Osteoblast (primary cell): ENCODE measurements around the gene RBPJ. TPM values are rescaled to one million over a fixed set of nuclear protein-coding genes. Genes with fewer than 3 reads are reported as not detected.

ENCODE experiments used
- DNase-seq: peaks from one replicate; pipeline ENCODE4 v3.0.0; 2011; ENCODE audit warnings: low spot score, mixed read lengths; ENCODE audit not compliant: insufficient read length; ENCODE audit errors: missing footprints
- H2AFZ ChIP-seq: 2 replicates; pipeline ENCODE4 v1.6.0; 2011; ENCODE audit warnings: mild to moderate bottlenecking, low read length
- H3K27ac ChIP-seq: 2 replicates; pipeline ENCODE4 v1.5.1; 2011; ENCODE audit warnings: mild to moderate bottlenecking, low read depth, low read length, moderate library complexity
- H3K27me3 ChIP-seq: 2 replicates; pipeline ENCODE4 v1.6.0; 2012; ENCODE audit warnings: mild to moderate bottlenecking, control low read depth, inconsistent platforms, low read length, moderate library complexity; ENCODE audit not compliant: insufficient read depth
- H3K36me3 ChIP-seq: 2 replicates; pipeline ENCODE4 v1.5.1; 2011; ENCODE audit warnings: mild to moderate bottlenecking, low read length, control low read depth, moderate library complexity; ENCODE audit not compliant: insufficient read depth
- H3K4me1 ChIP-seq: 2 replicates; pipeline ENCODE4 v1.5.1; 2011; ENCODE audit warnings: mild to moderate bottlenecking, low read length, control low read depth, moderate library complexity; ENCODE audit not compliant: insufficient read depth
- H3K4me2 ChIP-seq: 2 replicates; pipeline ENCODE4 v1.6.0; 2011; ENCODE audit warnings: mild to moderate bottlenecking, low read length; ENCODE audit not compliant: insufficient read depth
- H3K4me3 ChIP-seq: fragments of 200-600 bp; sonication (generic); 3 replicates; pipeline ENCODE4 v1.5.1; 2012; ENCODE audit warnings: mild to moderate bottlenecking, low read length, inconsistent platforms; ENCODE audit not compliant: insufficient read depth
- H3K79me2 ChIP-seq: 2 replicates; pipeline ENCODE4 v1.6.0; 2012; ENCODE audit warnings: mild to moderate bottlenecking, low read length, control low read depth, inconsistent platforms; ENCODE audit not compliant: insufficient read depth
- H3K9me3 ChIP-seq: 2 replicates; pipeline ENCODE4 v1.5.1; 2011; ENCODE audit warnings: low read depth, low read length, control low read depth
- H4K20me1 ChIP-seq: 2 replicates; pipeline ENCODE4 v1.6.0; 2012; ENCODE audit warnings: mild to moderate bottlenecking, low read length, control low read depth; ENCODE audit not compliant: insufficient read depth
- CTCF ChIP-seq: IDR thresholded peaks from 2 replicates; pipeline ENCODE4 v1.5.1; 2011; ENCODE audit warnings: mild to moderate bottlenecking, low read depth, low read length, moderate library complexity; ENCODE audit errors: extremely low read depth
- total RNA-seq: library from RNA; depleted of rRNA; stranded (reverse); fragments of >200 nt; gene quantifications from 2 replicates; pipeline ENCODE4 v1.2.3, GENCODE V29; 2012

Gene RBPJ
- total RNA-seq, 1 donor, result 106 TPM

- Histone ChIP-seq H3K9me3 (no peaks in the 10 kb centered on the region), H3K79me2 (peaks cover 92% of the 10 kb centered on the region)
- no peak for TF ChIP-seq CTCF
Observed at GRCh38 chr4:26365537-26366150, 44.8 kb downstream of the RBPJ start.

GRCh38 chr4:26367811-26368210 lies 47.0 kb downstream of the RBPJ start:
- Histone ChIP-seq H3K4me3 (no peak overlapping the region), H4K20me1 (peaks cover 24% of the 10 kb centered on the region), H3K4me2 (peak overlapping the region; percentile 3), H3K27me3 (no peaks in the 10 kb centered on the region), H2AFZ (no peak overlapping the region), H3K79me2 (peaks cover 94% of the 10 kb centered on the region), H3K9me3 (no peaks in the 10 kb centered on the region), H3K4me1 (peaks cover 45% of the 10 kb centered on the region), H3K27ac (no peak overlapping the region), H3K36me3 (peaks cover 5% of the 10 kb centered on the region)
- TF ChIP-seq CTCF, result no peak
- no peak for DNase-seq

More at GRCh38 chr4:26365537-26366150, 44.8 kb downstream of the RBPJ start:
- no peak overlapping the region for H2AFZ ChIP-seq
- H3K27ac ChIP-seq, result no peak overlapping the region
- no peak for DNase-seq
- peaks cover 5% of the 10 kb centered on the region for H3K36me3 ChIP-seq
- no peaks in the 10 kb centered on the region for H3K27me3 ChIP-seq
- H3K4me2 ChIP-seq, result no peak overlapping the region
- H4K20me1 ChIP-seq, result peaks cover 26% of the 10 kb centered on the region
- H3K4me3 ChIP-seq, result no peak overlapping the region
- peaks cover 50% of the 10 kb centered on the region for H3K4me1 ChIP-seq

- H3K79me2 ChIP-seq, result peaks cover 95% of the 10 kb centered on the region
- peaks cover 43% of the 10 kb centered on the region for H3K4me1 ChIP-seq
- peaks cover 5% of the 10 kb centered on the region for H3K36me3 ChIP-seq
- H2AFZ ChIP-seq, result no peak overlapping the region
- peaks cover 29% of the 10 kb centered on the region for H4K20me1 ChIP-seq
- peak; percentile 49 for DNase-seq
- no peak overlapping the region for H3K27ac ChIP-seq
- H3K4me2 ChIP-seq, result peak overlapping the region; percentile 15
- no peak for TF ChIP-seq CTCF
- no peaks in the 10 kb centered on the region for H3K27me3 ChIP-seq
- H3K4me3 ChIP-seq, result no peak overlapping the region
- H3K9me3 ChIP-seq, result no peaks in the 10 kb centered on the region
Observed at GRCh38 chr4:26368685-26369084, 47.9 kb downstream of the RBPJ start.

GRCh38 chr4:26369132-26369531 lies 48.3 kb downstream of the RBPJ start:
- peaks cover 5% of the 10 kb centered on the region for H3K36me3 ChIP-seq
- peak overlapping the region; percentile 15 for H3K4me2 ChIP-seq
- H2AFZ ChIP-seq, result no peak overlapping the region
- peaks cover 94% of the 10 kb centered on the region for H3K79me2 ChIP-seq
- H3K4me3 ChIP-seq, result no peak overlapping the region
- peaks cover 43% of the 10 kb centered on the region for H3K4me1 ChIP-seq
- H3K27me3 ChIP-seq, result no peaks in the 10 kb centered on the region
- DNase-seq, result peak; percentile 42
- TF ChIP-seq CTCF, result no peak
- peaks cover 29% of the 10 kb centered on the region for H4K20me1 ChIP-seq
- no peak overlapping the region for H3K27ac ChIP-seq
- H3K9me3 ChIP-seq, result no peaks in the 10 kb centered on the region
